H9 (cell line): ENCODE measurements around the gene MYOCD. TPM values are rescaled to one million over a fixed set of nuclear protein-coding genes. Genes with fewer than 3 reads are reported as not detected.

ENCODE experiments used
- DNase-seq: peaks from one replicate; pipeline ENCODE4 v3.0.0-alpha.2; 2017
- H2AFZ ChIP-seq: one replicate; pipeline ENCODE4 v1.6.1; 2013; ENCODE audit warnings: mild to moderate bottlenecking, low read length, control low read depth, moderate library complexity
- H2AK5ac ChIP-seq: 2 replicates; pipeline ENCODE4 v1.6.1; 2013; ENCODE audit warnings: low read length, control low read depth, mixed read lengths; ENCODE audit not compliant: insufficient read length
- H2BK120ac ChIP-seq: one replicate; pipeline ENCODE4 v1.6.1; 2013; ENCODE audit warnings: low read depth, mild to moderate bottlenecking, low read length, control low read depth, inconsistent platforms; ENCODE audit not compliant: poor library complexity, severe bottlenecking
- H2BK12ac ChIP-seq: 2 replicates; pipeline ENCODE4 v1.6.1; 2013; ENCODE audit warnings: low read length, control low read depth, mixed read lengths, low read depth; ENCODE audit not compliant: insufficient read length
- H2BK15ac ChIP-seq: 2 replicates; pipeline ENCODE4 v1.6.1; 2013; ENCODE audit warnings: low read depth, low read length, control low read depth
- H2BK20ac ChIP-seq: one replicate; pipeline ENCODE4 v1.6.1; 2013; ENCODE audit warnings: low read depth, mild to moderate bottlenecking, low read length, control low read depth, inconsistent platforms; ENCODE audit not compliant: poor library complexity, severe bottlenecking
- H2BK5ac ChIP-seq: 2 replicates; pipeline ENCODE4 v1.6.1; 2013; ENCODE audit warnings: low read length, control low read depth, mixed read lengths; ENCODE audit not compliant: insufficient read length
- H3K14ac ChIP-seq: 2 replicates; pipeline ENCODE4 v1.6.1; 2013; ENCODE audit warnings: low read length, control low read depth; ENCODE audit not compliant: insufficient read depth
- H3K18ac ChIP-seq: 2 replicates; pipeline ENCODE4 v1.6.1; 2013; ENCODE audit warnings: low read depth, mild to moderate bottlenecking, mixed read lengths, low read length, control low read depth; ENCODE audit not compliant: insufficient read length
- H3K23ac ChIP-seq: 2 replicates; pipeline ENCODE4 v1.6.1; 2013; ENCODE audit warnings: low read length, control low read depth, mixed read lengths, low read depth; ENCODE audit not compliant: insufficient read length
- H3K23me2 ChIP-seq: 2 replicates; pipeline ENCODE4 v1.6.1; 2013; ENCODE audit warnings: low read depth, mild to moderate bottlenecking, mixed read lengths, low read length, control low read depth; ENCODE audit not compliant: insufficient read length, poor library complexity, severe bottlenecking
- H3K27ac ChIP-seq: 2 replicates; pipeline ENCODE4 v1.5.1; 2013; ENCODE audit warnings: low read length, control low read depth, mixed read lengths, low read depth; ENCODE audit not compliant: insufficient read length
- H3K27me3 ChIP-seq: 2 replicates; pipeline ENCODE4 v1.6.1; 2013; ENCODE audit warnings: low read length, control low read depth, inconsistent platforms; ENCODE audit not compliant: insufficient read depth
- H3K4ac ChIP-seq: 2 replicates; pipeline ENCODE4 v1.6.1; 2013; ENCODE audit warnings: low read depth, mild to moderate bottlenecking, control low read depth, inconsistent platforms, low read length, moderate library complexity
- H3K4me1 ChIP-seq: 2 replicates; pipeline ENCODE4 v1.6.1; 2013; ENCODE audit warnings: low read length, control low read depth, inconsistent platforms; ENCODE audit not compliant: insufficient read depth
- H3K4me2 ChIP-seq: 2 replicates; pipeline ENCODE4 v1.6.1; 2013; ENCODE audit warnings: low read length, control low read depth, mixed read lengths; ENCODE audit not compliant: insufficient read length, insufficient read depth
- H3K56ac ChIP-seq: 2 replicates; pipeline ENCODE4 v1.6.1; 2013; ENCODE audit warnings: low read depth, mild to moderate bottlenecking, mixed read lengths, low read length, control low read depth; ENCODE audit not compliant: insufficient read length
- H3K79me1 ChIP-seq: 2 replicates; pipeline ENCODE4 v1.6.1; 2013; ENCODE audit warnings: low read depth, mild to moderate bottlenecking, moderate library complexity, low read length, control low read depth, inconsistent platforms; ENCODE audit not compliant: insufficient read depth, poor library complexity, severe bottlenecking
- H3K79me2 ChIP-seq: 2 replicates; pipeline ENCODE4 v1.6.1; 2013; ENCODE audit warnings: low read length, control low read depth, inconsistent platforms; ENCODE audit not compliant: insufficient read depth
- H3K9ac ChIP-seq: 2 replicates; pipeline ENCODE4 v1.6.1; 2013; ENCODE audit warnings: low read length, control low read depth, mixed read lengths; ENCODE audit not compliant: insufficient read length; ENCODE audit errors: extremely low read depth
- H3K9me3 ChIP-seq: one replicate; pipeline ENCODE4 v1.6.1; 2013; ENCODE audit warnings: low read depth, low read length, inconsistent platforms; ENCODE audit not compliant: control insufficient read depth
- H3T11ph ChIP-seq: one replicate; pipeline ENCODE4 v1.6.1; 2013; ENCODE audit warnings: mild to moderate bottlenecking, low read length, control low read depth, inconsistent platforms
- H4K20me1 ChIP-seq: one replicate; pipeline ENCODE4 v1.6.1; 2013; ENCODE audit not compliant: control insufficient read depth, insufficient read length, insufficient read depth
- H4K5ac ChIP-seq: 2 replicates; pipeline ENCODE4 v1.6.1; 2013; ENCODE audit warnings: low read depth, mild to moderate bottlenecking, mixed read lengths, low read length, control low read depth; ENCODE audit not compliant: insufficient read length
- H4K8ac ChIP-seq: replicated peaks from 2 replicates; pipeline ENCODE4 v1.6.1; 2013; ENCODE audit warnings: low read length, control low read depth, mixed read lengths, low read depth; ENCODE audit not compliant: insufficient read length
- H4K91ac ChIP-seq: 2 replicates; pipeline ENCODE4 v1.6.1; 2013; ENCODE audit warnings: low read depth, mild to moderate bottlenecking, moderate library complexity, mixed read lengths, low read length, control low read depth; ENCODE audit not compliant: insufficient read length
- H3K27ac Mint-ChIP-seq, 3 experiments: 2 replicates in 2 of 3; 3 replicates in 1 of 3; pipeline ENCODE4 v1.8.0; 2020 to 2021; ENCODE audit warnings: mixed read lengths in 3 of 3, mild to moderate bottlenecking in 1 of 3, moderate library complexity in 1 of 3
- H3K27me3 Mint-ChIP-seq: 2 replicates; pipeline ENCODE4 v1.8.0; 2021; ENCODE audit warnings: low read depth, mild to moderate bottlenecking, moderate library complexity, mixed read lengths
- H3K36me3 Mint-ChIP-seq, 3 experiments: 2 replicates in 2 of 3; 3 replicates in 1 of 3; pipeline ENCODE4 v1.8.0; 2020 to 2021; ENCODE audit warnings: low read depth in 3 of 3, mixed read lengths in 3 of 3; ENCODE audit not compliant: insufficient read depth in 1 of 3
- H3K4me1 Mint-ChIP-seq, 2 experiments: 2 replicates each; pipeline ENCODE4 v1.8.0; 2020; ENCODE audit warnings: mixed read lengths in 2 of 2
- H3K4me3 Mint-ChIP-seq, 2 experiments: 2 replicates in 1 of 2; 3 replicates in 1 of 2; pipeline ENCODE4 v1.8.0; 2020 to 2021; ENCODE audit warnings: mild to moderate bottlenecking in 2 of 2, mixed read lengths in 2 of 2, moderate library complexity in 1 of 2
- H3K9me3 Mint-ChIP-seq, 2 experiments: 2 replicates in 1 of 2; 3 replicates in 1 of 2; pipeline ENCODE4 v1.8.0; 2020; ENCODE audit warnings: mild to moderate bottlenecking in 2 of 2, mixed read lengths in 2 of 2, moderate library complexity in 1 of 2
- WGBS: extraction: QIAGEN DNeasy Blood & Tissue Kit; methylation state at CpG from one replicate; pipeline ENCODE4 v1.1.7; 2013; ENCODE audit warnings: missing lambda C conversion rate, low lambda C conversion rate, mixed read lengths; ENCODE audit not compliant: insufficient read length; ENCODE audit errors: extremely low coverage; 5-methylcytosine and 5-hydroxymethylcytosine counted together
- total RNA-seq: library from RNA; stranded (reverse); gene quantifications from 2 replicates; pipeline ENCODE4 v1.2.1, GENCODE V29; 2021
- TF ChIP-seq, protein P1 (sequence below): fragments of 200-600 bp; sonication (generic); conservative IDR thresholded peaks from 3 replicates; pipeline ENCODE4 v1.8.0; 2021; ENCODE audit warnings: antibody characterized with exemption, mild to moderate bottlenecking

Gene MYOCD
- total RNA-seq, 1 experiment from 2014 or later: 0.17 TPM

DNA sequence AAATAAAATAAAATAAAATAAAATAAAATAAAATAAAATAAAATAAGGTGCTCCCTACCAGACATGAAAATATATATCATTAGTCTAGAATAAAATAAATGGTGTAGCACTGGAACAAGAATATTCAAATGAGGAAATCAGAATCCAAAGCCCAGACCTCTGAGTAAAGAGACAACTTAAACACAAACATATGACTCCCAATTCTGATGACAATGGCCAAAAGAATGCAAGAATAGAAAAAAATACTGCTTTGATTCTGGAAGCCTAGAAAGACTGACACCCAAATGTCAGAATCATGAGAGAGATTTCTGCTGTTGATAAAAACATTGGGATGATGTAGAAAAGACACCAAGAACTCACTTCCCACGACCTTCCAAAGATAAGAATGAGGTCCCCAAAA lies 27.9 kb downstream of the MYOCD start:
- no CpG with 5 or more reads among the region's 1 CpG for WGBS
- no peaks in the 10 kb centered on the region for H4K20me1 ChIP-seq
- H3K23me2 ChIP-seq: no peaks in the 10 kb centered on the region
- H3K56ac ChIP-seq: no peak overlapping the region
- H4K91ac ChIP-seq: no peak overlapping the region
- no peak overlapping the region for H4K8ac ChIP-seq
- H2BK12ac ChIP-seq: no peak overlapping the region
- no peaks in the 10 kb centered on the region for H3K27me3 Mint-ChIP-seq
- no peak overlapping the region for H3K9ac ChIP-seq
- H3K27me3 ChIP-seq: no peaks in the 10 kb centered on the region
- no peaks in the 10 kb centered on the region for H3K36me3 Mint-ChIP-seq
- no peak overlapping the region for H3K4me3 Mint-ChIP-seq
- no peak overlapping the region for H3K27ac ChIP-seq
- no peak overlapping the region for H3K4ac ChIP-seq
- no peak overlapping the region for H2AK5ac ChIP-seq
- H3K27ac Mint-ChIP-seq: 0 out of 7 replicates have a peak overlapping the region, but pooled peaks of 1 of the 3 experiments have one; percentile 18
- no peak overlapping the region for H2AFZ ChIP-seq
- H2BK20ac ChIP-seq: no peak overlapping the region
- H3K9me3 Mint-ChIP-seq: no peaks in the 10 kb centered on the region; a peak in 1 of 5 replicates
- H3K4me1 ChIP-seq: no peaks in the 10 kb centered on the region
- no peak overlapping the region for H4K5ac ChIP-seq
- H3K4me1 Mint-ChIP-seq: no peaks in the 10 kb centered on the region
- no peak overlapping the region for H2BK15ac ChIP-seq
- H3K79me2 ChIP-seq: no peaks in the 10 kb centered on the region
- no peak for DNase-seq
- TF ChIP-seq, protein P1, sequence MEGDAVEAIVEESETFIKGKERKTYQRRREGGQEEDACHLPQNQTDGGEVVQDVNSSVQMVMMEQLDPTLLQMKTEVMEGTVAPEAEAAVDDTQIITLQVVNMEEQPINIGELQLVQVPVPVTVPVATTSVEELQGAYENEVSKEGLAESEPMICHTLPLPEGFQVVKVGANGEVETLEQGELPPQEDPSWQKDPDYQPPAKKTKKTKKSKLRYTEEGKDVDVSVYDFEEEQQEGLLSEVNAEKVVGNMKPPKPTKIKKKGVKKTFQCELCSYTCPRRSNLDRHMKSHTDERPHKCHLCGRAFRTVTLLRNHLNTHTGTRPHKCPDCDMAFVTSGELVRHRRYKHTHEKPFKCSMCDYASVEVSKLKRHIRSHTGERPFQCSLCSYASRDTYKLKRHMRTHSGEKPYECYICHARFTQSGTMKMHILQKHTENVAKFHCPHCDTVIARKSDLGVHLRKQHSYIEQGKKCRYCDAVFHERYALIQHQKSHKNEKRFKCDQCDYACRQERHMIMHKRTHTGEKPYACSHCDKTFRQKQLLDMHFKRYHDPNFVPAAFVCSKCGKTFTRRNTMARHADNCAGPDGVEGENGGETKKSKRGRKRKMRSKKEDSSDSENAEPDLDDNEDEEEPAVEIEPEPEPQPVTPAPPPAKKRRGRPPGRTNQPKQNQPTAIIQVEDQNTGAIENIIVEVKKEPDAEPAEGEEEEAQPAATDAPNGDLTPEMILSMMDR: no peak
- H3K4me2 ChIP-seq: no peak overlapping the region
- no peak overlapping the region for H3K23ac ChIP-seq
- H2BK120ac ChIP-seq: no peak overlapping the region
- no peaks in the 10 kb centered on the region for H3K79me1 ChIP-seq
- H3K18ac ChIP-seq: no peak overlapping the region
- no peak overlapping the region for H2BK5ac ChIP-seq
- H3K9me3 ChIP-seq: no peaks in the 10 kb centered on the region
- H3T11ph ChIP-seq: no peak overlapping the region
- no peak overlapping the region for H3K14ac ChIP-seq
